Measurements from ENCODE around the gene RAB1B.
A peak's percentile ranks its signal among the peaks of the same experiment; 100 is the strongest.

The RAB1B gene

GRCh38 chr11:66268244-66268951 lies at the start of gene RAB1B:
RAB1B (plus strand) TSS chr11:66268639; CDS start chr11:66268680, 41 bp downstream.
- ATAC-seq (replicated peaks; ENCODE audit: extremely low read depth, poor library complexity, severe bottlenecking) (peak; percentile 84), DNase-seq (ENCODE audit: low spot score in 2 of 2) (peak; percentile 99)
- H3K4me3 Mint-ChIP-seq, result peak within 1 kb of the TSS; percentile 94
- H3K36me3 Mint-ChIP-seq (ENCODE audit: insufficient read depth), result peaks cover 47% of the 10 kb centered on the region
- peaks cover 54% of the 10 kb centered on the region for H3K4me1 Mint-ChIP-seq
- peak within 1 kb of the TSS; percentile 97 for H3K27ac Mint-ChIP-seq (ENCODE audit: low read depth)
- no peaks in the 10 kb centered on the region for H3K9me3 Mint-ChIP-seq
- H3K27me3 Mint-ChIP-seq, result no peaks in the 10 kb centered on the region

- Mint-ChIP-seq H3K4me1 (peaks cover 17% of the 10 kb centered on the region), H3K4me3 (no peak overlapping the region), H3K36me3 (ENCODE audit: insufficient read depth) (peaks cover 57% of the 10 kb centered on the region), H3K9me3 (no peaks in the 10 kb centered on the region), H3K27me3 (no peaks in the 10 kb centered on the region), H3K27ac (ENCODE audit: low read depth) (peak overlapping the region; percentile 27)
- ATAC-seq (replicated peaks; ENCODE audit: extremely low read depth, poor library complexity, severe bottlenecking) (no peak), DNase-seq (ENCODE audit: low spot score in 2 of 2) (no peak)
Measured at GRCh38 chr11:66218846-66219620, 49.4 kb upstream of the RAB1B start.

DNA sequence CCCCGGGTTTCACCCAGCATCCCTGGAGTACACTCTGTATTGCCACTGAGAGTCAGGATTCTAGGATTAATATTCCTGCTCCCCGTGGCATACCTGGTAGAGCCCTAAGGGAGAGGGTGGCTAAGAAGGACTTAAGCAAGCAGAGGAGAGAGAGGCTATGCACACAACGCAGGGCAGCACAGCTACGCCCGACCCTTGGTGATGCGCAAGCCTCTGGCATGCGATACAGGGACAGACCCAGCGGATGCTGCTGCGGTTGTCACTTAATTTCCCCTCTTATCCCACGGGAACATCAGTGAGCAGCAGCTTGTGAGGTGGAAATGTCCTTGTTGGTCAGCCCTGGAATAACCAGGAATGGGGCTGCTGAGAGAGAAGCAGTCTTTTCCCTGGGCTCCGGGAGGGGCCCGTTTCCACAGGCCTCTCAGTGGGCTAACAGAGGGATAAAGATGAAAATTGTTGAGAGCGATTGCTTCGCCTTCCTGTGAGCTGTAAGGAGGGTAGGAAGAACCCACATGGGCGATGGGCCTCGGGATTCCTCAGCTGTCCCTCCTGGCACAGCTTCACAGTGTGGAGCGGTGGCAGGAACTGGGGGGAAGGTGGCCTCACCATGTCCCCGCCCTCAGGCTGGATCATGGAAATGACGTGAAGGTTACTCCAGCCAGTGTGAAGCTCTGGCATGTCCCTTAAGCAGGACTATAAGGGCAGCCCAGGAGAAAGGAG lies 48.4 kb upstream of the RAB1B start:
- Mint-ChIP-seq H3K4me1 (peaks cover 17% of the 10 kb centered on the region), H3K9me3 (no peaks in the 10 kb centered on the region), H3K27ac (ENCODE audit: low read depth) (peak overlapping the region; percentile 94), H3K27me3 (no peaks in the 10 kb centered on the region), H3K36me3 (ENCODE audit: insufficient read depth) (peaks cover 57% of the 10 kb centered on the region), H3K4me3 (no peak overlapping the region)
- ATAC-seq (replicated peaks; ENCODE audit: extremely low read depth, poor library complexity, severe bottlenecking) (no peak), DNase-seq (ENCODE audit: low spot score in 2 of 2) (no peak)

DNA sequence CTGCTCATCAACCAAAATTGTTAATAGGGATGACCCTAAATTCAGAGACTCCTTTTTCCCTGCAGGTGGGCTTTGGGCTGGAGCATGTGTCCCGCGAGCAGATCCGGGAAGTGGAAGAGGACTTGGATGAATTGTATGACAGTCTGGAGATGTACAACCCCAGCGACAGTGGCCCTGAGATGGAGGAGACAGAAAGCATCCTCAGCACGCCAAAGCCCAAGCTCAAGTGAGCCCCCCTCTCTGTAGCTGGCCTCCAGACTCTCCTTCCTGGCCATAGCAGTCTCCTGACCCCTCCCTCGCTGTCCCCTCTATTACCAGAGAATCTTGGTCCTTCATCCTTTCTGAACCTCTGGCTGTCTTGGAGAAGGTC lies 47.9 kb upstream of the RAB1B start:
- ATAC-seq (replicated peaks; ENCODE audit: extremely low read depth, poor library complexity, severe bottlenecking) (no peak), DNase-seq (ENCODE audit: low spot score in 2 of 2) (no peak)
- Mint-ChIP-seq H3K4me3 (no peak overlapping the region), H3K27ac (ENCODE audit: low read depth) (peak overlapping the region; percentile 94), H3K4me1 (peaks cover 17% of the 10 kb centered on the region), H3K36me3 (ENCODE audit: insufficient read depth) (peaks cover 58% of the 10 kb centered on the region), H3K9me3 (no peaks in the 10 kb centered on the region), H3K27me3 (no peaks in the 10 kb centered on the region)

GRCh38 chr11:66221012-66221411 lies 47.4 kb upstream of the RAB1B start:
- Mint-ChIP-seq H3K9me3 (no peaks in the 10 kb centered on the region), H3K27me3 (no peaks in the 10 kb centered on the region), H3K27ac (ENCODE audit: low read depth) (peak overlapping the region; percentile 94), H3K4me3 (no peak overlapping the region), H3K4me1 (peaks cover 17% of the 10 kb centered on the region), H3K36me3 (ENCODE audit: insufficient read depth) (peaks cover 58% of the 10 kb centered on the region)
- no peak for ATAC-seq (replicated peaks; ENCODE audit: extremely low read depth, poor library complexity, severe bottlenecking)
- no peak for DNase-seq (ENCODE audit: low spot score in 2 of 2)

- Mint-ChIP-seq H3K4me1 (peaks cover 17% of the 10 kb centered on the region), H3K36me3 (ENCODE audit: insufficient read depth) (peaks cover 54% of the 10 kb centered on the region), H3K9me3 (no peaks in the 10 kb centered on the region), H3K4me3 (no peak overlapping the region), H3K27me3 (no peaks in the 10 kb centered on the region), H3K27ac (ENCODE audit: low read depth) (peak overlapping the region; percentile 94)
- ATAC-seq (replicated peaks; ENCODE audit: extremely low read depth, poor library complexity, severe bottlenecking), result no peak
- no peak for DNase-seq (ENCODE audit: low spot score in 2 of 2)
Measured at GRCh38 chr11:66221726-66222236, 46.7 kb upstream of the RAB1B start.

- peaks cover 51% of the 10 kb centered on the region for H3K36me3 Mint-ChIP-seq (ENCODE audit: insufficient read depth)
- ATAC-seq (replicated peaks; ENCODE audit: extremely low read depth, poor library complexity, severe bottlenecking) (peak; percentile 98), DNase-seq (ENCODE audit: low spot score in 2 of 2) (peak; percentile 93)
- H3K4me1 Mint-ChIP-seq, result peaks cover 17% of the 10 kb centered on the region
- no peaks in the 10 kb centered on the region for H3K9me3 Mint-ChIP-seq
- H3K27me3 Mint-ChIP-seq, result no peaks in the 10 kb centered on the region
- H3K4me3 Mint-ChIP-seq, result no peak overlapping the region
- H3K27ac Mint-ChIP-seq (ENCODE audit: low read depth), result peak overlapping the region; percentile 94
Measured at GRCh38 chr11:66222358-66223149, 45.9 kb upstream of the RAB1B start.

GRCh38 chr11:66224226-66224855 lies 44.1 kb upstream of the RAB1B start:
- peaks cover 43% of the 10 kb centered on the region for H3K36me3 Mint-ChIP-seq (ENCODE audit: insufficient read depth)
- no peak overlapping the region for H3K4me3 Mint-ChIP-seq
- no peak overlapping the region for H3K27ac Mint-ChIP-seq (ENCODE audit: low read depth)
- no peaks in the 10 kb centered on the region for H3K27me3 Mint-ChIP-seq
- H3K4me1 Mint-ChIP-seq, result peaks cover 17% of the 10 kb centered on the region
- H3K9me3 Mint-ChIP-seq, result no peaks in the 10 kb centered on the region
- no peak for DNase-seq (ENCODE audit: low spot score in 2 of 2)
- ATAC-seq (replicated peaks; ENCODE audit: extremely low read depth, poor library complexity, severe bottlenecking), result no peak

- no peak for ATAC-seq (replicated peaks; ENCODE audit: extremely low read depth, poor library complexity, severe bottlenecking)
- no peak for DNase-seq (ENCODE audit: low spot score in 2 of 2)
- Mint-ChIP-seq H3K4me3 (no peak overlapping the region), H3K27me3 (no peaks in the 10 kb centered on the region), H3K4me1 (peaks cover 17% of the 10 kb centered on the region), H3K36me3 (ENCODE audit: insufficient read depth) (peaks cover 42% of the 10 kb centered on the region), H3K9me3 (no peaks in the 10 kb centered on the region), H3K27ac (ENCODE audit: low read depth) (no peak overlapping the region)
Measured at GRCh38 chr11:66225066-66225465, 43.4 kb upstream of the RAB1B start.

DNA sequence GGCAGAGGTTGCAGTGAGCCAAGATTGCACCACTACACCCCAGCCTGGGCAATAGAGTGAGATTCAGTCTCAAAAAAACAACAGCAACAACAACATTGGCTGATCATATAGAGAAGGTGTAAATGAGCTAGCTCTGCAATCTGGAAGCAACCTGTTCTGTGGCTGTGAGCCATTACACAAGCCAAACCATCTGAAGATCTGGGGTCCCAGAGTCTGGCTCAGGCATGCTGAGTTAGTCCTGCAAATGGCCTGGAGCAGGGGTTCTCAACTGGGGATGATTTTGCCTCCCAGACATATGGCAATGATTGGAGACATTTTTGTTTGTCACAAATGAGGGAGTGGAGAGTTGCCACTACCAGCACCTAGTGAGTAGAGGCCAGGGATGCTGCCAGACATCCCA lies 42.3 kb upstream of the RAB1B start:
- DNase-seq (ENCODE audit: low spot score in 2 of 2) (no peak), ATAC-seq (replicated peaks; ENCODE audit: extremely low read depth, poor library complexity, severe bottlenecking) (no peak)
- Mint-ChIP-seq H3K9me3 (no peaks in the 10 kb centered on the region), H3K4me3 (no peak overlapping the region), H3K27me3 (no peaks in the 10 kb centered on the region), H3K36me3 (ENCODE audit: insufficient read depth) (peaks cover 41% of the 10 kb centered on the region), H3K27ac (ENCODE audit: low read depth) (no peak overlapping the region), H3K4me1 (peaks cover 17% of the 10 kb centered on the region)

DNA sequence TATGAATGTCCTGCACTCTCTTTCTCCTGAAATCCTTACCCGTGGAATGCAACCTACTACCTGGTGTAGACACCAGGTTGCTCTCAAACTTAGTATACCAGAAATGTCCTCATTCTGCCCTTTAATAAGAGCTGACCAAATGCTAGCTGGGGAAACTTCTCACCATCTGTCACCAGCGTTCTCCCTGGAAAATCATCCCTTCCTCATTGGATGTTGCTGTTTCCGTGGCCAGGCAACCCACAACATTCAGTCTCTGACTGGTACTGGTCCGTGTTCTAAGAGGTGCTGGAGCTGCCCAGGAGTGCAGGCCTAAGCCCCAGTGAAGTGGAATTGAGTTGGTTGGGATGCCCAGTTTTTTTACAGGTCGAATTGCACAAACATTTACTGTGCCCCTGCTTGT lies 40.7 kb upstream of the RAB1B start:
- DNase-seq (ENCODE audit: low spot score in 2 of 2), result no peak
- Mint-ChIP-seq H3K4me3 (no peak overlapping the region), H3K27me3 (no peaks in the 10 kb centered on the region), H3K4me1 (peaks cover 7% of the 10 kb centered on the region), H3K27ac (ENCODE audit: low read depth) (no peak overlapping the region), H3K36me3 (ENCODE audit: insufficient read depth) (peaks cover 41% of the 10 kb centered on the region), H3K9me3 (no peaks in the 10 kb centered on the region)
- ATAC-seq (replicated peaks; ENCODE audit: extremely low read depth, poor library complexity, severe bottlenecking), result no peak

DNA sequence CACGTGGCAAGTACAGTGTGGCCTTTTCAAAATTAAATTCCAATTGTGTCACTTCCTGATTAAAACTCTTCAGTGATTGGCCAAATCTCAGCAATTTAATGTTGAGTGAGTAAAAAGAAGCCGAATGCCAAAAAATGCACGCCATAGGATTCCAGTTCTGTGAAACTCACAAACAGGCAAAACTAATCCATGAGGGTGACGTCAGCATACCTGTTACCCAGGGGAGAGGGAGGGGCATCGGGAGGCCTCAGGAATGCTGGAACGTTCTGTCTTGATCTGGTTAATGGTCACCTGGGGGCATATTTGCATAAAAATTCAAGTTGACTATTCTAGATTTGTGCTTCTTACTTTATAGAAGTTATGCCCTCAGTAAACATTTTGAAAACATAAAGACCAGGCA lies 39.9 kb upstream of the RAB1B start:
- Mint-ChIP-seq H3K4me3 (no peak overlapping the region), H3K27me3 (no peaks in the 10 kb centered on the region), H3K4me1 (peaks cover 6% of the 10 kb centered on the region), H3K9me3 (no peaks in the 10 kb centered on the region), H3K27ac (ENCODE audit: low read depth) (no peak overlapping the region), H3K36me3 (ENCODE audit: insufficient read depth) (peaks cover 43% of the 10 kb centered on the region)
- ATAC-seq (replicated peaks; ENCODE audit: extremely low read depth, poor library complexity, severe bottlenecking) (no peak), DNase-seq (ENCODE audit: low spot score in 2 of 2) (no peak)

All from central memory CD8-positive, alpha-beta T cell (primary cell).